Measurements from ENCODE around the gene RELA. TPM values are rescaled to one million over a fixed set of nuclear protein-coding genes. Genes with fewer than 3 reads are reported as not detected.
A peak's percentile ranks its signal among the peaks of the same experiment; 100 is the strongest.

RELA gene
- total and polyA plus RNA-seq, 2 donors (not counting 1 experiment from before 2014, with no cell fraction given): 124 to 154 TPM

DNA sequence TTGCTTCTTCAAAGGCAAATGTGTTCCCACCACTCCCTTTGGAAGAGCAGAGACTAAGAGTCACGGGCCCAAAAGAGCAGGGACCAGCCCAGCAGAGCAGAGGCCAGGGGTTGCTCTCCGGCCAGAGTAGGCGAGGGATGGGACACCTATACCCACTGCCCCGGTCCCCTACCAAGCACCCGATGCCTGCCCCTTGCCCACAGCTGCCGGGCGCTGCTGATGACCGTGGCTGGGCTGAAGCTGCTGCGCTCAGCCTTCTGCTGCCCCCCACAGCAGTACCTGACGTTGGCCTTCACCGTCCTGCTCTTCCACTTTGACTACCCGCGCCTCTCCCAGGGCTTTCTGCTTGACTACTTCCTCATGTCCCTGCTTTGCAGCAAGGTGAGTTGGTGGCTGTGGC is 35.5 kb downstream of the RELA start:
- Mint-ChIP-seq H3K27ac (no peak overlapping the region), H3K9me3 (ENCODE audit: insufficient read depth) (no peaks in the 10 kb centered on the region), H3K4me1 (peaks cover 9% of the 10 kb centered on the region), H3K27me3 (no peaks in the 10 kb centered on the region), H3K4me3 (no peak overlapping the region)
- Histone ChIP-seq H3K36me3 (replicated peaks in 1 of 2; ENCODE audit: control extremely low read depth in 1 of 2, control insufficient read depth in 1 of 2, extremely low read depth in 1 of 2, insufficient read depth in 2 of 2, low read length in 1 of 2) (peaks cover 0 to 84% of the 10 kb centered on the region in 2 experiments), H3K79me2 (ENCODE audit: control insufficient read depth, insufficient read depth, low read length) (peaks cover 78% of the 10 kb centered on the region), H3K4me2 (replicated peaks; ENCODE audit: low read depth, low read length, poor library complexity, severe bottlenecking) (no peak overlapping the region), H3K27ac (ENCODE audit: low read length in 2 of 2) (no peak overlapping the region), H3K9me3 (ENCODE audit: control extremely low read depth in 1 of 3, control insufficient read depth in 2 of 3, insufficient read depth in 1 of 3, low read length in 2 of 3) (no peaks in the 10 kb centered on the region), H3K4me3 (ENCODE audit: control extremely low read depth in 1 of 5, extremely low read depth in 1 of 5, insufficient read depth in 1 of 5, low read depth in 2 of 5, low read length in 4 of 5) (no peak overlapping the region), H2AFZ (ENCODE audit: insufficient read depth, low read depth, low read length, poor library complexity, severe bottlenecking) (no peak overlapping the region), H3K27me3 (replicated peaks in 1 of 4; ENCODE audit: control extremely low read depth in 1 of 4, control insufficient read depth in 3 of 4, insufficient read depth in 4 of 4, low read length in 3 of 4) (no peaks in the 10 kb centered on the region), H4K20me1 (ENCODE audit: control insufficient read depth, insufficient read depth, low read length, poor library complexity, severe bottlenecking) (peaks cover 35% of the 10 kb centered on the region), H3K4me1 (ENCODE audit: control insufficient read depth in 2 of 2, insufficient read depth in 2 of 2, low read length in 2 of 2) (peaks cover 6 to 11% of the 10 kb centered on the region in 2 donors), H3K9ac (ENCODE audit: low read length) (no peak overlapping the region)
- WGBS (ENCODE audit: insufficient coverage): 95% methylated on average over 10 of the region's 13 CpGs
- ChIA-PET CTCF (interaction anchor here (1.4 to 6.7 kb wide), 13 partner anchors 10 to 263 kb away, joined by 4 to 86 read pairs (median 12); partner anchors contain the start of genes CCDC85B, KAT5, PCNX3 and RELA), POLR2A (interaction anchor here (1.6 to 2.1 kb wide), 3 partner anchors 10 to 84 kb away, joined by 7 to 13 read pairs (median 10); partner anchors contain the start of genes KAT5 and SIPA1)
- DNase-seq: no peak
- TF ChIP-seq CTCF (IDR thresholded peaks at IDR 0.05) (no peak), EZH2 (IDR thresholded peaks at IDR 0.05; ENCODE audit: borderline replicate concordance, insufficient read depth, low read depth, low read length, poor library complexity, severe bottlenecking) (no peak)
- intact Hi-C loops (cut with micrococcal nuclease): no loop called here
- ATAC-seq (ENCODE audit: low read depth): no peak

DNA sequence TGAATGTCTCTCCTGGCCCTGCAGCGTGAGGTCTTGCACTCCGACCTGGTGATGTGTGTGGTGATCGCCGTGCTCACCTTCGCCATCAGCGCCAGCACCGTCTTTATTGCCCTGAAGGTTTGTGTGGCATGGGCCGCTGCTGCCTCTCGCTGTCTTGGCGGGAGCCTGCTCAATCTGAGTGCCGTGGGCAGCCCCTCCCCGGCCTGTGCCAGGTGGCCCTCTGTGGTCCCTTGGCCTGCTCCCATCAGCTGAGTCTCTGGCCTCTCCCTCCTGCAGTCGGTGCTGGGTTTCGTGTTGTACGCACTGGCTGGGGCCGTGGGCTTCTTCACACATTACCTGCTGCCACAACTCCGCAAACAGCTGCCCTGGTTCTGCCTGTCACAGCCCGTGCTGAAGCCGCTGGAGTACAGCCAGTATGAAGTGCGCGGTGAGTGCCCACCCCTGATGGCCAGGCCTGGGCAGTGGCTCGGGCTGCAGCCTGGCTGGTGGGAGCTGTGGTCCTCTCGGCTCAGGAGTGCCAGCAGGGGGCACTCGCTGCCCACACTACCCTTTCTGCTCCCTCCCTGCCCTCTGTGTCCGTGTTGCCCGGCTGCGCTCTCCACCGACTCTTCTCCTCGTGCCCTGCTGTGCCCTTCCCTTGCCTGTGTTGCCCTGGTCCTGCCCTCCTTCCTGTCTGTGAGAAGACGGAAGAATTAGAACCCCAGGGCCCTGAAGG is 36.9 kb downstream of the RELA start:
- ChIA-PET CTCF (interaction anchor here (0.6 to 6.7 kb wide), 38 partner anchors 8 to 363 kb away, joined by 3 to 86 read pairs (median 5); partner anchors contain the start of genes AP5B1, CCDC85B, KAT5 and PCNX3), POLR2A (interaction anchor here (1.1 to 2.1 kb wide), 7 partner anchors 11 to 86 kb away, joined by 3 to 13 read pairs (median 5); partner anchors contain the start of genes KAT5, PCNX3, RELA and SIPA1)
- ATAC-seq (ENCODE audit: low read depth) (peak; percentile 95), DNase-seq (peak; percentile 84)
- no peaks in the 10 kb centered on the region for H3K27me3 Mint-ChIP-seq
- peak; percentile 83 for TF ChIP-seq CTCF (IDR thresholded peaks at IDR 0.05)
- TF ChIP-seq EZH2 (IDR thresholded peaks at IDR 0.05; ENCODE audit: borderline replicate concordance, insufficient read depth, low read depth, low read length, poor library complexity, severe bottlenecking): no peak
- peak overlapping the region; percentile 56 for H3K4me2 ChIP-seq (replicated peaks; ENCODE audit: low read depth, low read length, poor library complexity, severe bottlenecking)
- H3K36me3 ChIP-seq (replicated peaks in 1 of 2; ENCODE audit: control extremely low read depth in 1 of 2, control insufficient read depth in 1 of 2, extremely low read depth in 1 of 2, insufficient read depth in 2 of 2, low read length in 1 of 2): peaks cover 0 to 87% of the 10 kb centered on the region in 2 experiments
- no peak overlapping the region for H2AFZ ChIP-seq (ENCODE audit: insufficient read depth, low read depth, low read length, poor library complexity, severe bottlenecking)
- no peaks in the 10 kb centered on the region for H3K9me3 Mint-ChIP-seq (ENCODE audit: insufficient read depth)
- H3K27ac Mint-ChIP-seq: peak overlapping the region; percentile 5
- peaks cover 6 to 11% of the 10 kb centered on the region in 2 donors for H3K4me1 ChIP-seq (ENCODE audit: control insufficient read depth in 2 of 2, insufficient read depth in 2 of 2, low read length in 2 of 2)
- no peaks in the 10 kb centered on the region for H3K9me3 ChIP-seq (ENCODE audit: control extremely low read depth in 1 of 3, control insufficient read depth in 2 of 3, insufficient read depth in 1 of 3, low read length in 2 of 3)
- H3K4me3 ChIP-seq (ENCODE audit: control extremely low read depth in 1 of 5, extremely low read depth in 1 of 5, insufficient read depth in 1 of 5, low read depth in 2 of 5, low read length in 4 of 5): no peak overlapping the region
- H3K4me1 Mint-ChIP-seq: peaks cover 12% of the 10 kb centered on the region
- H3K27me3 ChIP-seq (replicated peaks in 1 of 4; ENCODE audit: control extremely low read depth in 1 of 4, control insufficient read depth in 3 of 4, insufficient read depth in 4 of 4, low read length in 3 of 4): no peaks in the 10 kb centered on the region
- H3K9ac ChIP-seq (ENCODE audit: low read length): no peak overlapping the region
- intact Hi-C loops (cut with micrococcal nuclease): loop anchor here (1.0 kb wide), 5 partner anchors 13 to 364 kb away; partner anchors contain the start of gene SIPA1
- no peak overlapping the region for H3K4me3 Mint-ChIP-seq
- no peak overlapping the region for H3K27ac ChIP-seq (ENCODE audit: low read length in 2 of 2)
- H3K79me2 ChIP-seq (ENCODE audit: control insufficient read depth, insufficient read depth, low read length): peaks cover 73% of the 10 kb centered on the region
- WGBS (ENCODE audit: insufficient coverage): 74% methylated on average over 28 of the region's 30 CpGs
- H4K20me1 ChIP-seq (ENCODE audit: control insufficient read depth, insufficient read depth, low read length, poor library complexity, severe bottlenecking): peaks cover 34% of the 10 kb centered on the region

Data from B cell (primary cell).